ENCODE results near the gene SLC39A6.
"Not testable (repeated sequence)": the region's sequence is repeated elsewhere in the genome, so short reads cannot be mapped to it uniquely, and the experiment has no call there.

Gene SLC39A6

GRCh38 chr18:36095936-36096519 is 33.1 kb downstream of the SLC39A6 start (continued):
- no peak for TF ChIP-seq ZNF175 (tag by site-specific recombination; IDR thresholded peaks at IDR 0.05)
- TF ChIP-seq ZNF837 (tag by site-specific recombination; IDR thresholded peaks at IDR 0.05) = no peak
- no peak for TF ChIP-seq GLI2 (tag by site-specific recombination; IDR thresholded peaks at IDR 0.05; ENCODE audit: borderline replicate concordance, low read depth)
- TF ChIP-seq ZNF561 (tag by site-specific recombination; IDR thresholded peaks at IDR 0.05; ENCODE audit: borderline replicate concordance) = no peak
- no peak for TF ChIP-seq HOXD13 (CRISPR knock-in tag; IDR thresholded peaks at IDR 0.05; ENCODE audit: borderline replicate concordance)
- no peak for TF ChIP-seq PRDM4 (tag by site-specific recombination; IDR thresholded peaks at IDR 0.05)
- no peak for TF ChIP-seq ZNF324 (tag by site-specific recombination; IDR thresholded peaks at IDR 0.05)
- no peak for TF ChIP-seq ZNF610 (tag by site-specific recombination; IDR thresholded peaks at IDR 0.05; ENCODE audit: borderline replicate concordance)
- no peak for TF ChIP-seq KLF1 (tag by site-specific recombination; IDR thresholded peaks at IDR 0.05)
- no peak for TF ChIP-seq ZNF544 (tag by site-specific recombination; IDR thresholded peaks at IDR 0.05)
- TF ChIP-seq ZNF704 (tag by site-specific recombination; IDR thresholded peaks at IDR 0.05) = no peak
- TF ChIP-seq ZNF664 (tag by site-specific recombination; IDR thresholded peaks at IDR 0.05) = peak; percentile 84
- no peak for TF ChIP-seq ZNF362 (tag by site-specific recombination; IDR thresholded peaks at IDR 0.05)
- no peak for TF ChIP-seq ZNF311 (tag by site-specific recombination; IDR thresholded peaks at IDR 0.05; ENCODE audit: borderline replicate concordance)
- no peak for TF ChIP-seq ZNF521 (tag by site-specific recombination; IDR thresholded peaks at IDR 0.05)
- no peak for TF ChIP-seq KLF17 (tag by site-specific recombination; IDR thresholded peaks at IDR 0.05)
- no peak for TF ChIP-seq ZNF76 (tag by site-specific recombination; IDR thresholded peaks at IDR 0.05; ENCODE audit: borderline replicate concordance, low read depth)
- no peak for TF ChIP-seq ZNF121 (tag by site-specific recombination; IDR thresholded peaks at IDR 0.05)
- TF ChIP-seq ZNF488 (tag by site-specific recombination; IDR thresholded peaks at IDR 0.05) = no peak
- no peak for TF ChIP-seq SETDB1 (IDR thresholded peaks at IDR 0.05; ENCODE audit: insufficient read length, low read length)

- Histone ChIP-seq H3K4me1 (ENCODE audit: control insufficient read depth, insufficient read depth, low read length) (no peaks in the 10 kb centered on the region), H3K27ac (ENCODE audit: extremely low read depth, low read depth, low read length) (no peak overlapping the region), H3K4me3 (ENCODE audit: low read depth, low read length) (no peak overlapping the region), H3K9me3 (ENCODE audit: control insufficient read depth, insufficient read depth, low read depth, low read length) (no peaks in the 10 kb centered on the region), H3K36me3 (ENCODE audit: control insufficient read depth in 2 of 2, insufficient read depth in 1 of 2, low read length in 2 of 2) (no peaks in the 10 kb centered on the region)
- CTCF ChIA-PET = interaction anchor here (0.6 to 7.5 kb wide), 14 partner anchors 11 to 662 kb away, joined by 3 to 181 read pairs (median 5); partner anchors contain the start of genes ELP2 and SLC39A6
- no peak for TF ChIP-seq PRDM6 (tag by site-specific recombination; IDR thresholded peaks at IDR 0.05)
- TF ChIP-seq ZNF610 (tag by site-specific recombination; IDR thresholded peaks at IDR 0.05; ENCODE audit: borderline replicate concordance) = no peak
- no peak for TF ChIP-seq CTCF (tag by site-specific recombination; IDR thresholded peaks at IDR 0.05)
- TF ChIP-seq ZNF768 (tag by site-specific recombination; IDR thresholded peaks at IDR 0.05) = no peak
- no peak for TF ChIP-seq MZF1 (tag by site-specific recombination; IDR thresholded peaks at IDR 0.05; ENCODE audit: borderline replicate concordance)
- POLR2A ChIA-PET = no interaction called here
These were observed 34.7 kb downstream of the SLC39A6 start for GRCh38 chr18:36094431-36094830.

- H3K9me3 ChIP-seq (ENCODE audit: control insufficient read depth, insufficient read depth, low read depth, low read length); H3K27ac ChIP-seq (ENCODE audit: extremely low read depth, low read depth, low read length); H3K4me1 ChIP-seq (ENCODE audit: control insufficient read depth, insufficient read depth, low read length); POLR2A ChIA-PET; H3K4me3 ChIP-seq (ENCODE audit: low read depth, low read length); H3K36me3 ChIP-seq (ENCODE audit: control insufficient read depth in 2 of 2, insufficient read depth in 1 of 2, low read length in 2 of 2): not testable (repeated sequence)
- CTCF ChIA-PET = interaction anchor here (0.7 to 1.7 kb wide), 3 partner anchors 30 to 336 kb away, joined by 3 to 9 read pairs (median 6); no protein-coding TSS in a partner anchor
These were observed 37.0 kb downstream of the SLC39A6 start for GRCh38 chr18:36092116-36092515.
